ENCODE results near the gene BNIP2.

Gene BNIP2

GRCh38 chr15:59694779-59695178 lies 5.7 kb upstream of the BNIP2 start:
- H3K4me3 ChIP-seq (ENCODE audit: low read depth, low read length) = no peak overlapping the region
- TF ChIP-seq MAX (IDR thresholded peaks at IDR 0.05; ENCODE audit: low read depth, low read length) (no peak), CTCF (IDR thresholded peaks at IDR 0.05; ENCODE audit: low read depth, low read length) (no peak), MYC (IDR thresholded peaks at IDR 0.05; ENCODE audit: low read depth, low read length) (no peak), POLR2A (IDR thresholded peaks at IDR 0.05; ENCODE audit: extremely low read depth, insufficient read length) (no peak)
- no peak for DNase-seq (ENCODE audit: low read depth)

- peak; percentile 67 for DNase-seq (ENCODE audit: low read depth)
- TF ChIP-seq POLR2A (IDR thresholded peaks at IDR 0.05; ENCODE audit: extremely low read depth, insufficient read length) (no peak), CTCF (IDR thresholded peaks at IDR 0.05; ENCODE audit: low read depth, low read length) (peak; percentile 53)
- no peak overlapping the region for H3K4me3 ChIP-seq (ENCODE audit: low read depth, low read length)
Measured at GRCh38 chr15:59691194-59691805, 2.2 kb upstream of the BNIP2 start.

GRCh38 chr15:59689626-59690236 lies 611 bp upstream of the BNIP2 start:
- H3K4me3 ChIP-seq (ENCODE audit: low read depth, low read length) = peak overlapping the region; percentile 87
- TF ChIP-seq MYC (IDR thresholded peaks at IDR 0.05; ENCODE audit: low read depth, low read length) (no peak; the same call in 1 of the 2 replicates), POLR2A (IDR thresholded peaks at IDR 0.05; ENCODE audit: extremely low read depth, insufficient read length) (peak; percentile 3), MAX (IDR thresholded peaks at IDR 0.05; ENCODE audit: low read depth, low read length) (peak; percentile 19; the same call in 1 of the 2 replicates), CTCF (IDR thresholded peaks at IDR 0.05; ENCODE audit: low read depth, low read length) (no peak)
- peak; percentile 86 for DNase-seq (ENCODE audit: low read depth)

- DNase-seq (ENCODE audit: low read depth) = peak; percentile 81
- peak overlapping the region; percentile 95 for H3K4me3 ChIP-seq (ENCODE audit: low read depth, low read length)
- TF ChIP-seq MYC (IDR thresholded peaks at IDR 0.05; ENCODE audit: low read depth, low read length) (0 out of 2 replicates have a peak, but pooled peaks have one; percentile 40), CTCF (IDR thresholded peaks at IDR 0.05; ENCODE audit: low read depth, low read length) (no peak), POLR2A (IDR thresholded peaks at IDR 0.05; ENCODE audit: extremely low read depth, insufficient read length) (peak; percentile 34), MAX (IDR thresholded peaks at IDR 0.05; ENCODE audit: low read depth, low read length) (peak; percentile 25; the same call in 1 of the 2 replicates)
Measured at GRCh38 chr15:59688423-59688781, 718 bp downstream of the BNIP2 start.

- peak overlapping the region; percentile 95 for H3K4me3 ChIP-seq (ENCODE audit: low read depth, low read length)
- DNase-seq (ENCODE audit: low read depth) = peak; percentile 68
- no peak for TF ChIP-seq MAX (IDR thresholded peaks at IDR 0.05; ENCODE audit: low read depth, low read length)
Measured at GRCh38 chr15:59687836-59688235, 1.3 kb downstream of the BNIP2 start.

- TF ChIP-seq POLR2A (IDR thresholded peaks at IDR 0.05; ENCODE audit: extremely low read depth, insufficient read length) = no peak
- TF ChIP-seq MAX (IDR thresholded peaks at IDR 0.05; ENCODE audit: low read depth, low read length) = peak; percentile 84
- peak; percentile 70 for TF ChIP-seq MYC (IDR thresholded peaks at IDR 0.05; ENCODE audit: low read depth, low read length)
- TF ChIP-seq CTCF (IDR thresholded peaks at IDR 0.05; ENCODE audit: low read depth, low read length) = no peak
- H3K4me3 ChIP-seq (ENCODE audit: low read depth, low read length) = peak overlapping the region; percentile 95
- peak; percentile 83 for DNase-seq (ENCODE audit: low read depth)
Measured at GRCh38 chr15:59686389-59686788, 2.7 kb downstream of the BNIP2 start.

Measured in NB4 (cell line).